Stimulated activated CD8-positive, alpha-beta memory T cell treated with anti-CD3 and anti-CD28 coated beads, Interleukin-7, amount 100 ng/mL, for 1 hour (primary cell): Measurements from ENCODE around the gene OGFOD3.

ENCODE experiments used
- DNase-seq, 2 donors: peaks; one replicate each; pipeline ENCODE4 v3.0.0-alpha.2; 2020; ENCODE audit warnings: low read depth in 2 of 2

The OGFOD3 gene

GRCh38 chr17:82446649-82447048, 28.3 kb upstream of the OGFOD3 start:
- no peak for DNase-seq

GRCh38 chr17:82446124-82446523, 27.7 kb upstream of the OGFOD3 start:
- no peak for DNase-seq

DNA sequence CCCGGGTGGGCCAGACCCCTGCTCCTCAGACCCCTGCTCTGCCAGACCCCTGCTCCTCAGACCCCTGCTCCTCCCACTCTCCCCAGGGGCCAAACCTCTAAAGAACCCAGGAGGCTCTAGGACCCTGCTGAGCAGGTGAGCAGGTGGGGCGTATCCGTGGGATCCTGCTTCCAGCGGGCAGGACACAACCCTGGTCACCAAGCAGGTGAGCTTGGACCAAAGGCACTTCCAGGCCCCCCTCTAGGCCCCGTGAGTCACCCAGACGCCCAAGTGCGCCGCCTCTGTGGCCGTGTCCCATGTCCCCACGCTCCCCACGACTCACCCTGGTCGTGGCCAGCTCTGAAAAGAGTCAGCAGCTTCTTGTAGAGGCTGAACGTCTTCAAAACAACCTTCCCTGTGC, 27.2 kb upstream of the OGFOD3 start:
- no peak for DNase-seq

GRCh38 chr17:82444941-82445521, 26.6 kb upstream of the OGFOD3 start:
- no peak for DNase-seq

GRCh38 chr17:82444284-82444893, 26.0 kb upstream of the OGFOD3 start:
- DNase-seq = no peak

GRCh38 chr17:82443465-82444283, 25.3 kb upstream of the OGFOD3 start:
- no peak for DNase-seq

GRCh38 chr17:82442643-82443464, 24.5 kb upstream of the OGFOD3 start:
- DNase-seq = no peak

GRCh38 chr17:82441691-82442487, 23.5 kb upstream of the OGFOD3 start:
- DNase-seq = no peak

DNA sequence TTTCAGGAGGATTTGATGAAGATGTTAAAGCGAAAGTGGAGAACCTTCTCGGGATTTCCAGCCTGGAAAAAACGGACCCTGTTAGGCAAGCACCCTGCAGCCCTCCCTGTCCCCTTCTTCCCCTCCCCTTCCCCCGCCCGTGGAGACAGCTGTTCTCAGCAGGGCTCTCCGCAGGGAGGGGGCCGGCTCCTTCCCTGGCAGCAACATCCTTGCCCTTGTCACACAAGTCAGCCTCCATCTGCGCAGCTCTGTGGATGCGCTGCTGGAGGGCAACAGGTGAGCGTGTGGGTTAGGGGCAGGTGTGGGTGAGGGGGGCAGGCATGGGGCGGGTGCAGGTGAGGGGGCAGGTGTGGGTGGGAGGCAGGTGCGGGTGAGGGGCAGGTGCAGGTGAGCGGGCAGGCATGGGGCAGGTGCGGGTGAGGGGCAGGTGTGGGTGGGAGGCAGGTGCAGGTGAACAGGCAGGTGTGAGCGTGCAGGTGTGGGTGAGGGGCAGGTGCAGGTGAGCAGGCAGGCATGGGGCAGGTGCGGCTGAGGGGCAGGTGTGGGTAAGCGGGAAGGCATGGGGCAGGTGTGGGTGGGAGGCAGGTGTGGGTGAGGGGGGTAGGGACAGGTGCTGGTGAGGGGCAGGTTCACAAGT, 22.7 kb upstream of the OGFOD3 start:
- no peak for DNase-seq

DNA sequence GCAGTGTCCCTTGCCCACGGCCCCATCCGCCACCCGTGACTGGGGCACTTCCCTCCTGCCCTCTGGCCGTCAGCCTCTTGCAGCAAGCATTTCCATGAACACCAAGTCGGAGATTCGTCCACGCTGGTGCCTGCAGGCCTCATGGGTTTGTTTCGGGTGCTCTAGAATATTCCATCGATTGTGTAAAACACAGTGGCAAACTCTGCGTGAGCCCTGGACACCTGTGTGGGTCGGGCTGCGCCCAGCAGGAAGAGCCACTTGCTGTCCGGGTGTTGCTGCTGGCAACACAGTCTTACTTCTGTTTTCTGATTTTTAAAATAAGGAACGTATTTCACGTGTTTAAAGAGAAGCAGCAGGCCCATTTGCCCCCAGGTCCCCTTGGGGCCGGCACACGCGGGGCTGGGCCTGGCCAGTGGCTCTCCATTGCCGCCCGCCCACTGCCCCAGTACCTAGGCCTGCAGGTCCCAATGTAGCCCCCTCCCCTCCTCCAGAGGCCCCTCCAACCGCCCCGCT, 22.1 kb upstream of the OGFOD3 start:
- DNase-seq = no peak

- no peak for DNase-seq
Measured at GRCh38 chr17:82439829-82440365, 21.5 kb upstream of the OGFOD3 start.

GRCh38 chr17:82439194-82439828, 20.9 kb upstream of the OGFOD3 start:
- no peak for DNase-seq

- DNase-seq = no peak
Measured at GRCh38 chr17:82438401-82439193, 20.2 kb upstream of the OGFOD3 start.

GRCh38 chr17:82437325-82437668, 18.9 kb upstream of the OGFOD3 start:
- DNase-seq = no peak

DNA sequence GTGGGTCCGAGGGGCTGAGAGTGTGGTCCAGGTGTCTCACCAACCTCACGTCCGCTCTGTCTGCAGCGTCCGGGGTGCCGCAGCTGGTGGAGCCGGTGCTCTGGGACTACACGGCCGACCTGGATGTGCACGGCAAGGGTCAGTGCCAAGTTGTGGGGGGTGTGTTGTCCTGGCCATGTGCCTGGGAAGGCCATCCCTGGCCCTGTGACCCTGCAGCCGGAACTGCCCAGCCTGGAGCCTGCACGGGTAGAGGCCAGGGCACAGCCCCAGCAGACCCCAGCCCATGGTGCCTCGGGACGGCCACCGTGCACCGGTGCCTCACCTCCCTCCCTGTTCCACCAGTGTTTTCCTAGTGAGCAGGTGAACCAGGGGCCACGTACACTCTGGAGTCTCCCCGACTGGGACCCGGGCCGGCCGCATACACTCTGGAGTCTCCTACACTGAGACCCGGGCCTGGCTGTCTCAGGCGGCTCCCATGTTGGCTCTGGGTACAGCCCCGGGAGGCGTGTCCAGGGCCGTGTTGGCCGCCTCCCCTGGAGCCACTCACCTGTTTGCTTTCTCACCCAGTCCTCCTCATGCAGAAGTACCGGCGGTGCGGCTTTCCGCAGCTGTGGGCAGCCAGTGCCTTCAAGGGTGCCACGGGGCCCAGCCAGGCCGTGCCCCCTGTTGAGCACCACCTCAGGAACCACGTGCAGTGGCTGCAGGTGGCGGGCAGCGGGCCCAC, 18.4 kb upstream of the OGFOD3 start:
- DNase-seq = no peak

- DNase-seq = no peak
Measured at GRCh38 chr17:82435601-82436583, 17.5 kb upstream of the OGFOD3 start.

DNA sequence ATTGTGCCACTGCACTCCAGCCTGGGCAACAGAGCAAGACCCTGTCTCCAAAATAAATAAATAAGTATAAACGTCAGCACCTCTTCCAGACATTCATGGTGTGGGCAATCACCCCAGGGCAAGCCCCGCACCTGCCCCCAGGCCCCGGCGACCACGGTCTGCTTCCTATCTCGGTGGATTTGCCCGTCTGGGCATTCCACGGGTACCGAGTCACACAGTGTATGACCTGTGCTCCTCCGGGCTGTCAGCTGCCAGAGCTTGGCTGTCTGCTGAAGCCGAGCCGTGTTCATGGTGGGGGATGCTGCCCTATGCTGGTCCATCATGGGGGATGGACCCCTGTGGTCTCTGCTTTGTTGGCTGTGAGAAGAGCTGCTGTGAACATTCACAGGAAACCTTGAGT, 16.7 kb upstream of the OGFOD3 start:
- no peak for DNase-seq
